IMR-90 (cell line): ENCODE measurements around the gene PTPRG. TPM values are rescaled to one million over a fixed set of nuclear protein-coding genes. Genes with fewer than 3 reads are reported as not detected.

ENCODE experiments used
- ATAC-seq: fragments of 200-7000 bp; cut with Tn5 transposase; 2 replicates; pipeline ENCODE4 v1.9.1; 2020; ENCODE audit warnings: low read depth, mild to moderate bottlenecking, moderate library complexity
- BruUV-seq: library from RNA; stranded (reverse); fragments of 400-500 nt; replicated peaks from 2 replicates; lab custom pipeline; 2021; lab: Mats Ljungman, UMichigan
- CTCF ChIA-PET: fragments of 300-600 bp; formaldehyde crosslinking; extraction: SDS; loops from one replicate; lab custom pipeline; 2021; ENCODE audit warnings: antibody characterized with exemption; lab: Yijun Ruan, JAX
- POLR2A ChIA-PET: fragments of 300-600 bp; sonication (Branson Sonifier 250); formaldehyde crosslinking; loops from one replicate; lab custom pipeline; 2022; ENCODE audit warnings: antibody characterized with exemption; ENCODE audit not compliant: unreplicated experiment; lab: Charles Lee
- DNase-seq: peaks from one replicate; pipeline ENCODE4 v3.0.0; 2013
- H2AFZ ChIP-seq: replicated peaks from 2 replicates; pipeline ENCODE3; 2013; ENCODE audit warnings: low read length, mild to moderate bottlenecking; ENCODE audit not compliant: poor library complexity
- H2AK5ac ChIP-seq: 2 replicates; pipeline ENCODE4 v1.6.1; 2013; ENCODE audit warnings: low read depth, low read length, inconsistent platforms
- H2AK9ac ChIP-seq: replicated peaks from 2 replicates; pipeline ENCODE3; 2013; ENCODE audit warnings: mild to moderate bottlenecking, low read depth, low read length, moderate library complexity; ENCODE audit not compliant: poor library complexity
- H2BK120ac ChIP-seq: 2 replicates; pipeline ENCODE4 v1.6.1; 2013; ENCODE audit warnings: low read depth, low read length, inconsistent platforms
- H2BK15ac ChIP-seq: 3 replicates; pipeline ENCODE4 v1.6.1; 2013; ENCODE audit warnings: low read depth, low read length, inconsistent platforms
- H2BK20ac ChIP-seq: 2 replicates; pipeline ENCODE4 v1.6.1; 2013; ENCODE audit warnings: low read depth, mild to moderate bottlenecking, inconsistent platforms, low read length, moderate library complexity
- H2BK5ac ChIP-seq: 2 replicates; pipeline ENCODE4 v1.6.1; 2013; ENCODE audit warnings: mild to moderate bottlenecking, low read depth, low read length, inconsistent platforms; ENCODE audit not compliant: poor library complexity, severe bottlenecking
- H3K14ac ChIP-seq: replicated peaks from 2 replicates; pipeline ENCODE4 v1.6.1; 2013; ENCODE audit warnings: low read depth, low read length, inconsistent platforms
- H3K18ac ChIP-seq: 2 replicates; pipeline ENCODE4 v1.6.1; 2013; ENCODE audit warnings: low read depth, low read length, control low read depth
- H3K23ac ChIP-seq: 2 replicates; pipeline ENCODE4 v1.6.1; 2013; ENCODE audit warnings: low read depth, low read length, inconsistent platforms
- H3K27ac ChIP-seq: 2 replicates; pipeline ENCODE4 v1.5.1; 2013; ENCODE audit warnings: mild to moderate bottlenecking, control low read depth, low read length; ENCODE audit not compliant: insufficient read depth
- H3K27me3 ChIP-seq: 2 replicates; pipeline ENCODE4 v1.6.1; 2013; ENCODE audit warnings: low read length; ENCODE audit not compliant: control insufficient read depth, insufficient read depth
- H3K36me3 ChIP-seq: 2 replicates; pipeline ENCODE4 v1.6.1; 2013; ENCODE audit warnings: low read length, mixed read lengths; ENCODE audit not compliant: control insufficient read depth, insufficient read depth
- H3K4ac ChIP-seq: 2 replicates; pipeline ENCODE4 v1.6.1; 2013; ENCODE audit warnings: low read depth, low read length, inconsistent platforms
- H3K4me1 ChIP-seq: 2 replicates; pipeline ENCODE4 v1.6.1; 2013; ENCODE audit warnings: low read length, mixed read lengths; ENCODE audit not compliant: control insufficient read depth, insufficient read depth
- H3K4me2 ChIP-seq: 2 replicates; pipeline ENCODE4 v1.6.1; 2013; ENCODE audit warnings: low read depth, mild to moderate bottlenecking, control low read depth, low read length, moderate library complexity
- H3K4me3 ChIP-seq: 2 replicates; pipeline ENCODE4 v1.5.1; 2013; ENCODE audit warnings: low read depth, mild to moderate bottlenecking, control low read depth, low read length, moderate library complexity; ENCODE audit not compliant: insufficient read depth
- H3K56ac ChIP-seq: 2 replicates; pipeline ENCODE4 v1.6.1; 2013; ENCODE audit warnings: low read length, inconsistent platforms; ENCODE audit not compliant: insufficient read depth; ENCODE audit errors: extremely low read depth
- H3K79me1 ChIP-seq, 2 experiments: 2 replicates each; pipeline ENCODE4 v1.6.1; 2013; ENCODE audit warnings: low read length in 2 of 2, inconsistent platforms in 1 of 2, low read depth in 1 of 2
- H3K9ac ChIP-seq: 2 replicates; pipeline ENCODE4 v1.6.1; 2013; ENCODE audit warnings: low read depth, low read length, control low read depth
- H3K9me1 ChIP-seq: 2 replicates; pipeline ENCODE4 v1.6.1; 2013; ENCODE audit warnings: low read length, inconsistent platforms; ENCODE audit not compliant: insufficient read depth
- H3K9me3 ChIP-seq: 2 replicates; pipeline ENCODE4 v1.6.1; 2013; ENCODE audit warnings: low read length; ENCODE audit not compliant: control insufficient read depth, insufficient read depth
- H4K20me1 ChIP-seq: 2 replicates; pipeline ENCODE4 v1.6.1; 2013; ENCODE audit warnings: low read length, inconsistent platforms; ENCODE audit not compliant: insufficient read depth
- H4K5ac ChIP-seq: 2 replicates; pipeline ENCODE4 v1.6.1; 2013; ENCODE audit warnings: mild to moderate bottlenecking, low read depth, low read length, control low read depth
- H4K8ac ChIP-seq, 2 experiments: 2 replicates each; pipeline ENCODE4 v1.6.1; 2013; ENCODE audit warnings: low read depth in 2 of 2, low read length in 2 of 2, control low read depth in 1 of 2, inconsistent platforms in 1 of 2
- H4K91ac ChIP-seq: 2 replicates; pipeline ENCODE4 v1.6.1; 2013; ENCODE audit warnings: low read depth, low read length, inconsistent platforms; ENCODE audit not compliant: insufficient read depth
- BHLHE40 ChIP-seq: fragments of 150-350 bp; IDR thresholded peaks from 2 replicates; pipeline ENCODE4 v1.6.1; 2016; ENCODE audit warnings: mild to moderate bottlenecking, low read depth, low read length
- CTCF ChIP-seq: conservative IDR thresholded peaks from 2 replicates; pipeline ENCODE4 v1.5.1; 2012; ENCODE audit warnings: mild to moderate bottlenecking, low read depth, low read length, improper control_type of control experiment
- ELK1 ChIP-seq: fragments of 150-350 bp; IDR thresholded peaks from 2 replicates; pipeline ENCODE4 v1.6.1; 2016; ENCODE audit warnings: low read depth, mild to moderate bottlenecking, low read length, moderate library complexity, borderline replicate concordance
- FOS ChIP-seq: fragments of 150-350 bp; IDR thresholded peaks from 2 replicates; pipeline ENCODE4 v1.6.1; 2016; ENCODE audit warnings: low read depth, low read length
- MXI1 ChIP-seq: IDR thresholded peaks from 2 replicates; pipeline ENCODE4 v1.6.1; 2012; ENCODE audit warnings: low read depth, mild to moderate bottlenecking, low read length, moderate library complexity, borderline replicate concordance
- RAD21 ChIP-seq: IDR thresholded peaks from 2 replicates; pipeline ENCODE4 v1.6.1; 2012; ENCODE audit warnings: low read length, improper control_type of control experiment
- SMC3 ChIP-seq: fragments of 150-350 bp; IDR thresholded peaks from 2 replicates; pipeline ENCODE4 v1.6.1; 2016; ENCODE audit warnings: low read depth, mild to moderate bottlenecking, antibody characterized with exemption, low read length, moderate library complexity
- USF2 ChIP-seq: fragments of 150-350 bp; IDR thresholded peaks from 2 replicates; pipeline ENCODE4 v1.6.1; 2017; ENCODE audit warnings: mild to moderate bottlenecking, antibody characterized with exemption, low read length, low read depth
- WGBS, 2 experiments: methylation state at CpG; one replicate each; pipeline versions ENCODE4 v1.1.5 to v1.1.7; 2013; ENCODE audit warnings: missing lambda C conversion rate in 2 of 2; ENCODE audit not compliant: insufficient read length in 1 of 2; ENCODE audit errors: extremely low coverage in 2 of 2; 5-methylcytosine and 5-hydroxymethylcytosine counted together
- dilution Hi-C: fragments of 300-500 bp; cut with HindIII; formaldehyde crosslinking; loops from one replicate; pipeline ENCODE4 v1.14.3; 2018; ENCODE audit warnings: low sequenced_read_pairs; ENCODE audit not compliant: unreplicated experiment
- in situ Hi-C: fragments of 300-500 bp; cut with MboI; formaldehyde crosslinking; loops from 3 replicates; pipeline ENCODE4 v1.14.3; 2019; ENCODE audit warnings: low sequenced_read_pairs, inconsistent platforms, mixed read lengths
- intact Hi-C: fragments of 100-400 bp; cut with micrococcal nuclease; formaldehyde crosslinking; loops from 2 replicates; pipeline ENCODE4 v1.10.0; 2022
- polyA plus RNA-seq, 3 experiments: library from polyadenylated mRNA; depleted of rRNA; stranded (reverse); fragments of >200 nt; gene quantifications; 2 replicates each; pipeline ENCODE4 v1.2.3, GENCODE V29; 2012; ENCODE audit warnings: low replicate concordance in 1 of 3
- total RNA-seq: library from RNA; depleted of rRNA; stranded (reverse); fragments of >200 nt; gene quantifications from 2 replicates; pipeline ENCODE4 v1.2.3, GENCODE V29; 2012

PTPRG gene
- total and polyA plus RNA-seq, 2 of the 4 experiments (the other 2 are of a cell fraction) = 7.7 to 31.0 TPM

- no peak for TF ChIP-seq FOS
These were observed 549.3 kb downstream of the PTPRG start (continued) for GRCh38 chr3:62110443-62111225.

- ChIA-PET CTCF (no interaction called here), POLR2A (no interaction called here)
- intact Hi-C loops (no loop called here), in situ Hi-C loops (no loop called here), dilution Hi-C loops (no loop called here)
- DNase-seq (no peak), ATAC-seq (no peak)
- Histone ChIP-seq H2BK5ac (no peak overlapping the region), H3K9ac (no peak overlapping the region), H3K27ac (no peak overlapping the region), H3K56ac (no peak overlapping the region), H3K4ac (no peak overlapping the region), H3K14ac (no peak overlapping the region), H3K4me1 (no peaks in the 10 kb centered on the region), H4K5ac (no peak overlapping the region), H2AK9ac (no peak overlapping the region), H2BK15ac (no peak overlapping the region), H3K36me3 (no peaks in the 10 kb centered on the region), H4K91ac (no peak overlapping the region), H2AK5ac (no peak overlapping the region), H3K23ac (no peak overlapping the region), H3K27me3 (no peaks in the 10 kb centered on the region), H4K8ac (no peak overlapping the region), H2AFZ (no peak overlapping the region), H3K79me1 (peaks cover 9 to 11% of the 10 kb centered on the region in 2 experiments), H3K9me3 (no peaks in the 10 kb centered on the region), H3K4me3 (no peak overlapping the region), H3K4me2 (no peak overlapping the region), H4K20me1 (no peaks in the 10 kb centered on the region; the same call in 1 of the 2 replicates), H2BK20ac (no peak overlapping the region), H2BK120ac (no peak overlapping the region), H3K9me1 (peaks cover 2% of the 10 kb centered on the region; the same call in 1 of the 2 replicates), H3K18ac (no peak overlapping the region)
- WGBS, 2 experiments = no CpG with 5 or more reads among the region's 3 CpGs
- TF ChIP-seq MXI1 = no peak
- TF ChIP-seq CTCF = no peak
- no peak for TF ChIP-seq RAD21
- no peak for TF ChIP-seq SMC3
- no peak for TF ChIP-seq ELK1
- TF ChIP-seq USF2 = no peak
- no peak for TF ChIP-seq BHLHE40
- no TSS peak for BruUV-seq
These were observed 551.7 kb downstream of the PTPRG start for GRCh38 chr3:62113092-62113491.
